ENCODE data around the gene BRME1. TPM values are rescaled to one million over a fixed set of nuclear protein-coding genes. Genes with fewer than 3 reads are reported as not detected.

The BRME1 gene
- total RNA-seq, 1 donor from 2014 or later: 0.68 TPM

- H2AFZ ChIP-seq (ENCODE audit: low read depth, low read length): peak overlapping the region; percentile 72
- no peaks in the 10 kb centered on the region for H3K36me3 ChIP-seq (ENCODE audit: insufficient read depth, low read length)
- no peak overlapping the region for H3K4me3 ChIP-seq (ENCODE audit: insufficient read depth, low read depth, low read length)
- no peak for TF ChIP-seq EZH2 (IDR thresholded peaks at IDR 0.05; ENCODE audit: insufficient read depth, low read length)
- no peak for TF ChIP-seq CTCF (IDR thresholded peaks at IDR 0.05; ENCODE audit: insufficient read depth, low read depth, low read length)
- Mint-ChIP-seq H3K9me3 (ENCODE audit: unreplicated experiment) (no peaks in the 10 kb centered on the region), H3K36me3 (ENCODE audit: low read depth, unreplicated experiment) (no peaks in the 10 kb centered on the region), H3K27me3 (ENCODE audit: low read depth, unreplicated experiment) (peaks cover 5% of the 10 kb centered on the region), H3K4me3 (ENCODE audit: unreplicated experiment) (no peak overlapping the region), H3K4me1 (ENCODE audit: low read depth, unreplicated experiment) (peaks cover 16% of the 10 kb centered on the region), H3K27ac (ENCODE audit: unreplicated experiment) (peak overlapping the region; percentile 55)
- peak overlapping the region; percentile 40 for H3K9ac ChIP-seq (ENCODE audit: low read length)
- peaks cover 24% of the 10 kb centered on the region for H3K4me1 ChIP-seq (ENCODE audit: insufficient read depth, low read length)
- H3K4me2 ChIP-seq (ENCODE audit: low read length): peak overlapping the region; percentile 57
- FAIRE-seq (no peak), DNase-seq (ENCODE audit: low read depth) (peak; percentile 60)
- no peaks in the 10 kb centered on the region for H4K20me1 ChIP-seq (ENCODE audit: insufficient read depth, low read length)
- no peaks in the 10 kb centered on the region for H3K79me2 ChIP-seq (ENCODE audit: insufficient read depth, low read length)
- H3K27me3 ChIP-seq (ENCODE audit: insufficient read depth, low read length): peaks cover 2% of the 10 kb centered on the region
- no peak overlapping the region for H3K27ac ChIP-seq (ENCODE audit: low read depth, low read length)
- H3K9me3 ChIP-seq (ENCODE audit: insufficient read depth, low read depth, low read length): no peaks in the 10 kb centered on the region
Observed at GRCh38 chr19:13881692-13882418, 24.1 kb downstream of the BRME1 start.

- Histone ChIP-seq H3K27me3 (ENCODE audit: insufficient read depth, low read length) (peaks cover 2% of the 10 kb centered on the region), H3K4me3 (ENCODE audit: insufficient read depth, low read depth, low read length) (no peak overlapping the region), H2AFZ (ENCODE audit: low read depth, low read length) (peak overlapping the region; percentile 72), H3K9me3 (ENCODE audit: insufficient read depth, low read depth, low read length) (no peaks in the 10 kb centered on the region), H3K9ac (ENCODE audit: low read length) (peak overlapping the region; percentile 75), H3K4me2 (ENCODE audit: low read length) (peak overlapping the region; percentile 57), H3K4me1 (ENCODE audit: insufficient read depth, low read length) (peaks cover 24% of the 10 kb centered on the region), H3K27ac (ENCODE audit: low read depth, low read length) (no peak overlapping the region), H3K36me3 (ENCODE audit: insufficient read depth, low read length) (no peaks in the 10 kb centered on the region), H4K20me1 (ENCODE audit: insufficient read depth, low read length) (no peaks in the 10 kb centered on the region), H3K79me2 (ENCODE audit: insufficient read depth, low read length) (no peaks in the 10 kb centered on the region)
- peak; percentile 59 for DNase-seq (ENCODE audit: low read depth)
- Mint-ChIP-seq H3K27ac (ENCODE audit: unreplicated experiment) (peak overlapping the region; percentile 80), H3K9me3 (ENCODE audit: unreplicated experiment) (no peaks in the 10 kb centered on the region), H3K27me3 (ENCODE audit: low read depth, unreplicated experiment) (peaks cover 5% of the 10 kb centered on the region), H3K36me3 (ENCODE audit: low read depth, unreplicated experiment) (no peaks in the 10 kb centered on the region), H3K4me1 (ENCODE audit: low read depth, unreplicated experiment) (peaks cover 16% of the 10 kb centered on the region), H3K4me3 (ENCODE audit: unreplicated experiment) (peak overlapping the region; percentile 14)
- no peak for TF ChIP-seq CTCF (IDR thresholded peaks at IDR 0.05; ENCODE audit: insufficient read depth, low read depth, low read length)
- TF ChIP-seq EZH2 (IDR thresholded peaks at IDR 0.05; ENCODE audit: insufficient read depth, low read length): no peak
- no peak for FAIRE-seq
Observed at GRCh38 chr19:13881251-13881691, 24.6 kb downstream of the BRME1 start.
